ENCODE results near the gene CHST6.

CHST6 gene

GRCh38 chr16:75482434-75483205 is 12.6 kb downstream of the CHST6 start:
- H3K4me1 ChIP-seq, result peaks cover 18% of the 10 kb centered on the region

DNA sequence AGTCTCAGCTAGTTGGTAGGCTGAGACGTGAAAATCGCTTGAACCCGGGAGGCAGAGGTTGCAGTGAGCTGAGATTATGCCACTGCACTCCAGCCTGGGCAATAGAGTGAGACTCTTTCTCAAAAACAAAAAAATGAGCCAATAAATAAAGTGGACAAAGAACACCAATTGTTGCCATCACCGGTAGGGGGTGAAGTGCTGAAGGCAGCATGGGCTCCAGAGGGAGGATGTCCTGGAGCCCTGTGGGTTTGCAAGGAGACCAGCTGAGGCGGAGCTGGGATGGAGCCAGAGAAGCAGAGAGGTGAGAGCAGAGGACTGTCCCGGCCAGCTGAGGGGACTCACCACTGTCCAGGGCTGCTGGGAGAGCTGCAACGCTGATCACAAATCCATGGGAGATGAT is 13.8 kb downstream of the CHST6 start:
- H3K4me3 ChIP-seq (ENCODE audit: low read depth, low read length), result no peak overlapping the region
- no peak overlapping the region for H2AFZ ChIP-seq
- H3K27ac ChIP-seq, result no peak overlapping the region
- no peaks in the 10 kb centered on the region for H3K36me3 ChIP-seq (ENCODE audit: control insufficient read depth, insufficient read depth, low read length)
- peaks cover 3% of the 10 kb centered on the region for H3K27me3 ChIP-seq (ENCODE audit: control insufficient read depth, insufficient read depth, low read length)
- H3K4me1 ChIP-seq, result peaks cover 18% of the 10 kb centered on the region
- TF ChIP-seq CTCF (IDR thresholded peaks at IDR 0.05), result no peak
- H3K79me2 ChIP-seq, result no peaks in the 10 kb centered on the region
- no peak overlapping the region for H3K9ac ChIP-seq
- H3K4me2 ChIP-seq (ENCODE audit: low read length), result no peak overlapping the region
- H3K9me3 ChIP-seq (ENCODE audit: control insufficient read depth, low read length), result no peaks in the 10 kb centered on the region

More at GRCh38 chr16:75482434-75483205, 12.6 kb downstream of the CHST6 start:
- Histone ChIP-seq H3K36me3 (ENCODE audit: control insufficient read depth, insufficient read depth, low read length) (no peaks in the 10 kb centered on the region), H2AFZ (no peak overlapping the region), H3K9me3 (ENCODE audit: control insufficient read depth, low read length) (no peaks in the 10 kb centered on the region), H3K79me2 (no peaks in the 10 kb centered on the region), H3K4me2 (ENCODE audit: low read length) (no peak overlapping the region), H3K4me3 (ENCODE audit: low read depth, low read length) (no peak overlapping the region), H3K27ac (peak overlapping the region; percentile 54), H3K9ac (no peak overlapping the region), H3K27me3 (ENCODE audit: control insufficient read depth, insufficient read depth, low read length) (peaks cover 3% of the 10 kb centered on the region)
- TF ChIP-seq CTCF (IDR thresholded peaks at IDR 0.05), result no peak

GRCh38 chr16:75479421-75479990 is 15.7 kb downstream of the CHST6 start:
- Histone ChIP-seq H3K4me3 (ENCODE audit: low read depth, low read length) (no peak overlapping the region), H3K27me3 (ENCODE audit: control insufficient read depth, insufficient read depth, low read length) (no peaks in the 10 kb centered on the region), H3K4me2 (ENCODE audit: low read length) (no peak overlapping the region), H3K27ac (no peak overlapping the region), H3K79me2 (no peaks in the 10 kb centered on the region), H3K9ac (no peak overlapping the region), H3K9me3 (ENCODE audit: control insufficient read depth, low read length) (no peaks in the 10 kb centered on the region), H3K4me1 (peaks cover 6% of the 10 kb centered on the region), H2AFZ (no peak overlapping the region), H3K36me3 (ENCODE audit: control insufficient read depth, insufficient read depth, low read length) (no peaks in the 10 kb centered on the region)
- TF ChIP-seq CTCF (IDR thresholded peaks at IDR 0.05), result no peak

DNA sequence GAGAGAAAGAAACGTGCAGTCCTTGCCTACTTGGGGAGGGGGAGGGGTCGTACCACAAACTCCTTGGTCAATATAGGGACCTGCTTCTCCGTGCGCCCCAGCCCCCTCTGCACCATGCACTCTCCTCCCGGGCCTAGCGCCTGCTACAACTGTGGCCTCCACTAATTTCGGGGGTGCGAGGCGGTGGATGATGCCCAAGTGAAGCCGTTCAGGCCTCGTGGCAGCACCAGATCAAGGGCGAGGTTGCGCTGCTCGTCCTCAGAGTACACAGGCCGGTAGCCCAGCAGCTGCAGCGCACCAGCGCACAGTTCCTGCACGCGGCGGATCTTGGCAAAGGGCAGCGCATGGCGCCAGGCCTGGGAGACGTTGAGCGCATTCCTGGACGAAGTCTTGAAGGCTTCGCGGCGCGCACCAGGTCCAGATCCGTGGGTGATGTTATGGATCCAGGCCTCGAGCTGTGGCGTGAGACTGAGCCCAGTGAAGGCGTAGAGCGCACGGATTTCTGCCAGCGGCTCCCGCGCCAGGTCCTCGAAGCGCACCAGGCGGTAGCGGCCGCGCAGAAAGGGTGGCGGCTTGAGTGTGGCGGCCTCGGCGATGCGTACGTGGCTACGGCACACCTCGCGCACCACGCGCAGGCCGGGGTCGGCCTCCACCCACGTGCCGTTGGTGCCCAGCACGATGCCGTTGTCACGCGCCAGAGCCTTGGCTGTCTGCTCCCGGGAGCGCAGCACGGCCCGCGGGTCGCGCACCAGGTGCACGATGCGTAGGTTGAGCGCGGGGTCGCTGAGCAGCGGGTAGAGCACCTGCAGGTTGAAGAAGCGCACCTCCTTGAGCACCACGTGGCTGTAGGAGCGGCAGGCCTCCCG is 16.5 kb downstream of the CHST6 start:
- H3K36me3 ChIP-seq (ENCODE audit: control insufficient read depth, insufficient read depth, low read length), result no peaks in the 10 kb centered on the region
- H3K4me2 ChIP-seq (ENCODE audit: low read length), result no peak overlapping the region
- TF ChIP-seq CTCF (IDR thresholded peaks at IDR 0.05), result no peak
- H3K9me3 ChIP-seq (ENCODE audit: control insufficient read depth, low read length), result no peaks in the 10 kb centered on the region
- H3K4me3 ChIP-seq (ENCODE audit: low read depth, low read length), result no peak overlapping the region
- H3K9ac ChIP-seq, result no peak overlapping the region
- H3K27ac ChIP-seq, result no peak overlapping the region
- no peaks in the 10 kb centered on the region for H3K27me3 ChIP-seq (ENCODE audit: control insufficient read depth, insufficient read depth, low read length)
- H3K79me2 ChIP-seq, result no peaks in the 10 kb centered on the region
- H2AFZ ChIP-seq, result no peak overlapping the region
- H3K4me1 ChIP-seq, result peaks cover 6% of the 10 kb centered on the region
